Cardiac fibroblast (primary cell): ENCODE results near the gene SMG6.

ENCODE experiments used
- DNase-seq, 2 donors: peaks; one replicate each; pipeline versions ENCODE4 v3.0.0 to v3.0.0-alpha.2; 2010; ENCODE audit warnings: low read depth in 2 of 2
- H3K4me3 ChIP-seq, 2 donors: replicated peaks in 1 of 2; 1 replicate in 1 of 2; 2 replicates in 1 of 2; pipeline ENCODE4 v1.5.1; 2011; ENCODE audit warnings: low read depth in 2 of 2, low read length in 2 of 2, mild to moderate bottlenecking in 2 of 2, moderate library complexity in 1 of 2
- TF ChIP-seq, protein P1 (sequence below): IDR thresholded peaks from one replicate; pipeline ENCODE4 v1.5.1; 2011; ENCODE audit warnings: low read depth, mild to moderate bottlenecking, low read length, inconsistent platforms

The SMG6 gene

DNA sequence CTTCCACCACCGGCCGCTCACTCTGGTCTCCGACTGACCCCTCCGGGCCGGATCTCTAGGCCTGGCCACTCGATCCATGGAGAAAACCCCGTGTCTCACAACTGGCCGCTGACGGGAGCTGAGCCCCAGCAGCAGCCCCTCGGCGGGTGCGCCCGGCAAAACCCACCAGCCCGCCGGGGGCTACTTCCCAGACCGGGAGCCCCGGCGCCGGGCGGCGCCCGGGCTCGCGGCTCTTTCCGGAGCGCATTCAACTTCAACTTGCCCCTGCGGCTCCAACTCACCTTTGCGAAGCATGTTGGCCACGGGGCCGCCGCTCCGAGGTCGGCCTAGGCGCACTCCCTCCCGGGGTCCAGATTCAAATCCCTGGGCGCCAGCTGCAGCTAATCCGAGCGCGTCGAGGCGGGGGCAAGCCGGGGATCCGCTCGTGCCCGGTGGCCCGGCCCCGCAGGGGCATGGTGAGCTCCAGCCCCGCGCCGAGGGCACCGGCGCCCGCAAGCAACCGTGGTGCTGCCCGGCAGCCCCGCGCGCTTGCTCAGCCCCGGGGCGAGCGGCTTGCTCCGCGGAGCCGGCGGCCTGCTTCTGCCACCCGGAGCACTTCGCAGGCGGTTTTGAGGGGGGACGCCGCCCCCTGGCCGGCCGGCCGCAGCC, 278.9 kb downstream of the SMG6 start:
- TF ChIP-seq, protein P1, sequence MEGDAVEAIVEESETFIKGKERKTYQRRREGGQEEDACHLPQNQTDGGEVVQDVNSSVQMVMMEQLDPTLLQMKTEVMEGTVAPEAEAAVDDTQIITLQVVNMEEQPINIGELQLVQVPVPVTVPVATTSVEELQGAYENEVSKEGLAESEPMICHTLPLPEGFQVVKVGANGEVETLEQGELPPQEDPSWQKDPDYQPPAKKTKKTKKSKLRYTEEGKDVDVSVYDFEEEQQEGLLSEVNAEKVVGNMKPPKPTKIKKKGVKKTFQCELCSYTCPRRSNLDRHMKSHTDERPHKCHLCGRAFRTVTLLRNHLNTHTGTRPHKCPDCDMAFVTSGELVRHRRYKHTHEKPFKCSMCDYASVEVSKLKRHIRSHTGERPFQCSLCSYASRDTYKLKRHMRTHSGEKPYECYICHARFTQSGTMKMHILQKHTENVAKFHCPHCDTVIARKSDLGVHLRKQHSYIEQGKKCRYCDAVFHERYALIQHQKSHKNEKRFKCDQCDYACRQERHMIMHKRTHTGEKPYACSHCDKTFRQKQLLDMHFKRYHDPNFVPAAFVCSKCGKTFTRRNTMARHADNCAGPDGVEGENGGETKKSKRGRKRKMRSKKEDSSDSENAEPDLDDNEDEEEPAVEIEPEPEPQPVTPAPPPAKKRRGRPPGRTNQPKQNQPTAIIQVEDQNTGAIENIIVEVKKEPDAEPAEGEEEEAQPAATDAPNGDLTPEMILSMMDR: no peak

DNA sequence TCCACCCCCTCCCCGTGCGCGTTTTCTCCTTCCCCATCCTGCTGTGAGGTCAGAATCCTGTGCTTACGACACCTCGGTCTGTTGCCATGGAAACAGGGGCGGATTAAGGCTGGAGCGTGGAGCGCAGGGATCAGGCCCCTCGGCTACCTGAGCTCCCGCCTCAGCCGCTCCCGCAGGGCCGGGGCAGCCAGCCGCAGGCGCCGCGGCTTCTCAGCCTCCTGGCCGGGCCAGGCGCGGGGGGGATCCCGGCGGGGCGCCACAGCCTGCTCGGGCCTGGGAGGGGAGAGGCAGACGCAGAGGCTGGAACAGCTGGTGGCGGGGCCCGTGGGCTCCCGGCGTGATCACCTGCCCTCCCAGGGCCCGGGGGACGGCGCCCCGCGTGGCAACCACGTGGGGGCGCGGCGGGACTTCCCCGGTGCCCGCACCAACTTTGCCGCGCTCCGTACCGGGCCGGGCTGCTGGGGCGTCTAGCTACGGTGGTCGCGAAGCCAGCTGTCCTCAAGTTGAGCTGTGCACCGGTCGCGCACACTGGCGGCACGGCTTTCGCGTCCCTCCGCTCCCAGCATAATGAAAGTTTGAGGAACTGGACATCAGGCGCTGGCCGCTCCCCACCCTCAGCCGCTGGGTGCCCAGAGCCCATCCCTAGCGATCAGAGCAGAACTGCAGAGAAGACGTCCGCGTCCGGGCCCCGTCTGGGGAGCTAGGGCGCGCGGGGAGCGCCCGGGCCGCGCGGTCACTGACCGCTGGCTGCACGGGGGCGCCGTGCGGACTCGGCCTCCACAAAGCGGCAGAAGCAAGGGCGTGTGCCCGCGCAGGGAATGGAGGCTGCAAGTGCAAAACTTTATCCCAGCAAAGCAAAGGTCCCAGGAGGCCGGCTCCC, 279.7 kb downstream of the SMG6 start:
- peak; percentile 51 to 75 for DNase-seq
- TF ChIP-seq, protein P1: no peak
- peak overlapping the region; percentile 26 to 33 for H3K4me3 ChIP-seq

More for the DNA sequence above, 278.9 kb downstream of the SMG6 start:
- peak overlapping the region; percentile 33 to 38 for H3K4me3 ChIP-seq
- DNase-seq: peak in 1 of 2 donors; percentile 16

DNA sequence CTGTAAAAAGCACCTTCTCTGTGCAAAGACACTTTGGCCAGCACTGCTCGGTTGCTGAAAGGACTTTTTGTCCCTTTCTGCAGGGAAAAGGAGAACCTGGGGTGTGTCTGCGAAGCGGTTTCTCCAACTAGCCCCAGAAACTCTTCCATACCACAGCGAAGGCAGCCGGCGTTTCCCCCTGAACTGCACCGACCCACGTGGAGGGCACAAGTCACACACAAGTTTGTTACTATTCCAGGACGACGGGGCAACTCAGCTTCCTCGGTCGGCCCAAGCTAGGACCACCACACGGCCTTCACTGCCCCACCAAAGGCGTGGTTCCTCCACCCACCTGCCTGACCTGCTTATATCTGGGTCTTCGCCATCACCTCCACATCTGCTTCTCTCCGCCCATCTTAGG, 280.3 kb downstream of the SMG6 start:
- no peak overlapping the region for H3K4me3 ChIP-seq
- DNase-seq: no peak
- TF ChIP-seq, protein P1: no peak

DNA sequence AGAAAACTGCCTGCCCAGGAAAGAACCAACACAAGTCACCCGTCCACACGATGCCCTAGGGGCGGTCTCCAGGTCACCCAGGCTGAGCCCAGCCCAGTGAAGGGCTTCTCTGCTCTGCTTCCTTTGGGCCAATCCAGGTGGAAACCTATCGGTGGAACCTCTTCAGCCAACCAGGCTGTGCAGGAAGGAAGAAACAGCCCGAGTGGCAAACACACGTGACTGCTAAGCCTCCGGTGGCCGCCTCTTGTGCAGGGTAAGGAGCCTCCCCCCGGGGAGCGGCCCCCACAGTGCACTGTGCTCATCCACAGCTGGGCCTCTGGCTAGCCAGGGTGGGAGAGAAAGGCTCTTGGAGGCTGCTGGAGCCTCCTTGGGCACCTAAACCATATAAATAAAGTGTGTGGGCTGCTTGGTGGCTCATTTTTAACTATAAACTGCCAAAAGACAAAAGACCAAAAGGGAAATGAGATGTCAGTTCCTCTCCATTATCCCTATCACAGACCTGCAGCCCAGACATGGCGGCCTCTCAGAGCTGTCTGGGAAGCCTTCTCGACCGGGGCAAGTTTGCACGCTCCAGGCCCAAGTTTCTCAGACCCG, 280.8 kb downstream of the SMG6 start:
- no peak overlapping the region for H3K4me3 ChIP-seq
- no peak for DNase-seq

DNA sequence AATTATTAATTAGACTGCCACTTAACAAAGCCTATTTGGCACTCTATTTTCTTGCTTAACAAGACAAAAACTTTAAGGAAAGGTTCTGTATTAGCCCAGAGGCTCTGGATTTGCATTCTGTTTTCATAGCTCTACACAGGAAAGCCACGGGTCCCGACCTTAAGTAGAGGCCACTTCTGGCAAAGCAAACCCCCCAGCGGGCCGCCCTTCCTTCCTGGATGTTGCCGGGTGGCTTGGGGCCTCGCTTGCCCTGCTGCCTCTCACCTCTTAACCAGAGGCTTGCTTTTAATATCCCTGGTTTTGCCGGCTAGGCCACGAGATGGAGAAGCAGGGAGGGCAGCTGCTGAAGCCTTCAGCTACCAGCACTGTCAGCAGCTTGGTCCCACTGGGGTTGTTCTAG, 282.9 kb downstream of the SMG6 start:
- H3K4me3 ChIP-seq: no peak overlapping the region
- TF ChIP-seq, protein P1: no peak
- DNase-seq: no peak

More for the DNA sequence above, 280.8 kb downstream of the SMG6 start:
- TF ChIP-seq, protein P1: no peak

DNA sequence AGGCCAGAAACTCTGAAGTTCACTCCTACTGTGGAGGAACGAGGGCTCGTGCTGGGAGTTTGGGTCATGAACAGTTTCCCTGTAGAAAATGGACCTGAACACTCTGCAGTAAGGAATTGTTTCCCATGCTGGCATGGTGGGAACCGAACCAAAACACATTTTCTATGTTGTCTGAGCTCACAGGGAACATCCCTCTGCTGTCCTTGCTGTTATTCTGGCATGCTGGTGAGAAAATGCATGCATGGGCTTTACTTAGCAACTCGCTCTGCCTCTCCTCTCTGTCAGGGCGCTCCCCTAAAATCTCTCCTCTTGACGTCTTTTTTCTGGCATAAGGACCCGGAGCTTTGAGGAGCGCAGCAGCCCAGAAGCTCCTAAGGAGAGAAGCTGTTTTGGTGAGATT, 283.9 kb downstream of the SMG6 start:
- no peak overlapping the region for H3K4me3 ChIP-seq
- TF ChIP-seq, protein P1: no peak
- DNase-seq: no peak
